Parathyroid adenoma (tissue), 2 donors: Measurements from ENCODE around the gene RPS6KA2.

Experiments used
- H2AFZ ChIP-seq: fragments of 300-600 bp; sonication (generic); one replicate; pipeline ENCODE4 v1.7.0; 2017; ENCODE audit warnings: antibody characterized with exemption, mild to moderate bottlenecking
- H3K27ac ChIP-seq: fragments of 300-600 bp; sonication (generic); one replicate; pipeline ENCODE4 v1.7.0; 2017
- H3K27me3 ChIP-seq: fragments of 300-600 bp; sonication (generic); one replicate; pipeline ENCODE4 v1.7.0; 2017; ENCODE audit warnings: low read length; ENCODE audit not compliant: control insufficient read depth, insufficient read depth
- H3K36me3 ChIP-seq: fragments of 300-600 bp; sonication (generic); one replicate; pipeline ENCODE4 v1.7.0; 2017; ENCODE audit warnings: low read length; ENCODE audit not compliant: control insufficient read depth, insufficient read depth
- H3K4me1 ChIP-seq: fragments of 300-600 bp; sonication (generic); one replicate; pipeline ENCODE4 v1.7.0; 2017; ENCODE audit warnings: control low read depth
- H3K4me2 ChIP-seq: fragments of 300-600 bp; sonication (generic); one replicate; pipeline ENCODE4 v1.7.0; 2017; ENCODE audit warnings: low read length
- H3K4me3 ChIP-seq: fragments of 300-600 bp; sonication (generic); one replicate; pipeline ENCODE4 v1.7.0; 2017; ENCODE audit warnings: low read depth, low read length
- H3K79me2 ChIP-seq: fragments of 300-600 bp; sonication (generic); one replicate; pipeline ENCODE4 v1.7.0; 2017; ENCODE audit warnings: control low read depth
- H3K9ac ChIP-seq: fragments of 300-600 bp; sonication (generic); one replicate; pipeline ENCODE4 v1.7.0; 2017; ENCODE audit warnings: mild to moderate bottlenecking
- H3K9me3 ChIP-seq: fragments of 300-600 bp; sonication (generic); one replicate; pipeline ENCODE4 v1.7.0; 2017; ENCODE audit warnings: low read length; ENCODE audit not compliant: control insufficient read depth
- CTCF ChIP-seq: fragments of 300-600 bp; sonication (generic); IDR thresholded peaks from one replicate; pipeline ENCODE4 v1.7.0; 2017; ENCODE audit warnings: antibody characterized with exemption, mild to moderate bottlenecking
- donor health status: primary hyperparathyroidism.

Gene RPS6KA2

DNA sequence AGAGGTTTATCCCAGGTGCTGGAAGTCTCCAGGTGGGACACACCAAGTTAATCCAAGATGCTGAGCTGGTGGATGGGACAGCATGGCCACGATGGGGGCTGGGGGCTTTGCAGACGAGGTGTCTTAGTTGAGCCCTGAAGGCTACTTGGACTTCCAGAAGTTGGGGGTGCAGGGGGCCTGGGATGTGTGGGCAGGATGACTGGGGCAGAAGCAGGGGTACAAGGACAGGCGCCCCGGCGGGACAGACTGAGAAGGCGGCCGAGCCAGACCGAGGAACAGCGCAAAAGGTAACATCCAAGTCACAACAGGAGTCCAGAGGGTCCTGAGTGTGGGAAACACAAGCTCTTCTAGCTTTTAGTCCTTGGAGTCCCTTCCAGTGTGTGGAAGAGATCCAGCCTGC lies 64.3 kb downstream of the RPS6KA2 start:
- Histone ChIP-seq H3K27me3 (no peaks in the 10 kb centered on the region), H3K4me3 (no peak overlapping the region), H3K79me2 (peaks cover 71% of the 10 kb centered on the region), H3K4me2 (no peak overlapping the region), H3K36me3 (no peaks in the 10 kb centered on the region), H3K4me1 (peaks cover 23% of the 10 kb centered on the region), H2AFZ (no peak overlapping the region), H3K9me3 (no peaks in the 10 kb centered on the region), H3K9ac (no peak overlapping the region), H3K27ac (no peak overlapping the region)
- TF ChIP-seq CTCF: no peak

DNA sequence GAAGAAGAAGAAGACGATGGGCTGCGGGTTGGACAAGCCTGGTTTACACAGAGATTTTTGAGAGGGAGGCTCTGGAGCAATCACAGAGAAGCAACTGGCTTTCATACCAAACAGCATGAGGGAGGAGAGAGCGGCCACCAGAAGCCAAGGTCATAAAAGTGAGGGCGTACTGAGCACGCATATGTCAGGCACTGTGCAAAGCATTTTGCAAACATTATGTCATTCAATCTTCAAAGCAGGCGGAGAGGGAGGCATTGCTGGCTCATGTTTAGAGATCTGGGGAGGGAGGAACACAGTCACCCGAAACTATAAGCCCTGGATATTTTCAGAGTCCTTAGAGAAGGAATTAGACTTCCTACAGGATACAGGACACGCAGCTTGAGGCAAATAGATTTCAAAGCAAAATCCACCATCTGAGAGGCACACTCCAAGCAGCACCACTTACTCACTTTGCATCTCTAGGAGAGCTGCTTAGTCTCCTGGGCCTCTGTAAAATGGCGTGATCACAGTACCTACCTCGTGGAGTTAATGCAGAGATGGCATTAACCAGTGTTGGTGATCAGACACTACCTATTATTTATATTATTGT lies 65.2 kb downstream of the RPS6KA2 start:
- peaks cover 31% of the 10 kb centered on the region for H3K4me1 ChIP-seq
- no peak overlapping the region for H3K4me3 ChIP-seq
- TF ChIP-seq CTCF: no peak
- H3K27ac ChIP-seq: peak overlapping the region; percentile 59
- no peak overlapping the region for H3K4me2 ChIP-seq
- no peaks in the 10 kb centered on the region for H3K27me3 ChIP-seq
- H3K9ac ChIP-seq: no peak overlapping the region
- no peaks in the 10 kb centered on the region for H3K9me3 ChIP-seq
- peaks cover 63% of the 10 kb centered on the region for H3K79me2 ChIP-seq
- H3K36me3 ChIP-seq: no peaks in the 10 kb centered on the region
- no peak overlapping the region for H2AFZ ChIP-seq

GRCh38 chr6:166560222-166560621 lies 66.8 kb downstream of the RPS6KA2 start:
- peaks cover 39% of the 10 kb centered on the region for H3K4me1 ChIP-seq
- no peaks in the 10 kb centered on the region for H3K36me3 ChIP-seq
- H2AFZ ChIP-seq: no peak overlapping the region
- peaks cover 59% of the 10 kb centered on the region for H3K79me2 ChIP-seq
- H3K9ac ChIP-seq: no peak overlapping the region
- no peak overlapping the region for H3K27ac ChIP-seq
- no peak for TF ChIP-seq CTCF
- no peaks in the 10 kb centered on the region for H3K27me3 ChIP-seq
- H3K4me2 ChIP-seq: no peak overlapping the region
- H3K9me3 ChIP-seq: no peaks in the 10 kb centered on the region
- H3K4me3 ChIP-seq: no peak overlapping the region

- Histone ChIP-seq H3K9ac (no peak overlapping the region), H3K4me1 (peaks cover 39% of the 10 kb centered on the region), H3K79me2 (peaks cover 55% of the 10 kb centered on the region), H3K36me3 (no peaks in the 10 kb centered on the region), H2AFZ (no peak overlapping the region), H3K4me3 (no peak overlapping the region), H3K4me2 (no peak overlapping the region), H3K27ac (no peak overlapping the region), H3K9me3 (no peaks in the 10 kb centered on the region), H3K27me3 (no peaks in the 10 kb centered on the region)
- no peak for TF ChIP-seq CTCF
These were observed 67.4 kb downstream of the RPS6KA2 start for GRCh38 chr6:166559662-166560061.

DNA sequence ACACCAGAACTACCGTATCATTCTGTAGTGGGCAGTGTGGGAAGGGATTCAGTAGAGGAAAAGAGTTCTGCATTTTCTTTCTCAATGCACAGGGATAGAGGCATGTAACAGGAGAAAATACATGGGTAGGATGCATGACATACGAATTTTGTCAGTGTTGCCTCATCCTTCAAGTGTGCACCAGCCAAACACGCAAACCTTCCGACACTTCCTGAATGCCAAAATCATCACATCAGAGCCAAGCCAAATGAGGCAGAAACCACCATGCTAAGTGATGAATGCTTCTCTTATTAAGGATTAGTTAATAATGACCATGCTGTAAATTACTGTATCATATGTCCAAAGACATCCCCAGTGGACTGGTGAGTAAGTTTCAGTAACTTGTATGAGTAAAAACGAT lies 67.8 kb downstream of the RPS6KA2 start:
- no peak for TF ChIP-seq CTCF
- no peak overlapping the region for H2AFZ ChIP-seq
- H3K9ac ChIP-seq: no peak overlapping the region
- no peak overlapping the region for H3K4me3 ChIP-seq
- peaks cover 52% of the 10 kb centered on the region for H3K79me2 ChIP-seq
- H3K4me1 ChIP-seq: peaks cover 39% of the 10 kb centered on the region
- no peak overlapping the region for H3K27ac ChIP-seq
- no peaks in the 10 kb centered on the region for H3K36me3 ChIP-seq
- no peak overlapping the region for H3K4me2 ChIP-seq
- H3K27me3 ChIP-seq: no peaks in the 10 kb centered on the region
- no peaks in the 10 kb centered on the region for H3K9me3 ChIP-seq
